Prostate gland (tissue), 2 donors: ENCODE data around the gene STK36. TPM values are rescaled to one million over a fixed set of nuclear protein-coding genes. Genes with fewer than 3 reads are reported as not detected.

ENCODE experiments used
- DNase-seq: peaks from one replicate; pipeline ENCODE4 v3.0.0-alpha.2; 2019; ENCODE audit warnings: low spot score
- H3K27ac ChIP-seq, 2 donors: fragments of 200-600 bp; sonication (generic); 2 replicates each; pipeline ENCODE4 v1.5.1; 2017 to 2019
- H3K27me3 ChIP-seq: fragments of 200-600 bp; sonication (generic); replicated peaks from 2 replicates; pipeline ENCODE4 v1.5.1; 2019; ENCODE audit not compliant: insufficient read depth
- H3K36me3 ChIP-seq, 2 donors: fragments of 200-600 bp; sonication (generic); 1 replicate in 1 of 2; 2 replicates in 1 of 2; pipeline versions ENCODE4 v1.5.1 to v1.8.1; 2017 to 2019
- H3K4me1 ChIP-seq: fragments of 200-600 bp; sonication (generic); replicated peaks from 2 replicates; pipeline ENCODE4 v1.5.1; 2019
- H3K4me3 ChIP-seq, 2 donors: fragments of 200-600 bp; sonication (generic); 2 replicates each; pipeline ENCODE4 v1.5.1; 2017 to 2019
- H3K9me3 ChIP-seq: fragments of 200-600 bp; sonication (generic); 2 replicates; pipeline ENCODE4 v1.5.1; 2017
- POLR2A ChIP-seq: fragments of 450-650 bp; IDR thresholded peaks from one replicate; pipeline ENCODE4 v1.6.1; 2016; ENCODE audit warnings: antibody characterized with exemption, mild to moderate bottlenecking
- POLR2AphosphoS5 ChIP-seq: sonication (generic); formaldehyde crosslinking; IDR thresholded peaks from one replicate; pipeline ENCODE4 v1.6.1; 2017; ENCODE audit warnings: antibody characterized with exemption
- WGBS: methylation state at CpG from one replicate; pipeline ENCODE4 v1.1.5; 2018; 5-methylcytosine and 5-hydroxymethylcytosine counted together
- intact Hi-C: fragments of 100-400 bp; cut with DNase I; formaldehyde crosslinking; loops from one replicate; pipeline ENCODE4 v1.14.2; 2022
- total RNA-seq, 2 donors: library from RNA; depleted of rRNA; stranded (reverse); fragments of >200 nt; gene quantifications; one replicate each; pipeline ENCODE4 v1.1.0, GENCODE V29; 2016
- TF ChIP-seq, protein P1 (sequence below), 4 experiments: fragments of 200-600 bp in 2 of 4; fragments of 450-650 bp in 2 of 4; sonication (generic) in 2 of 4; IDR thresholded peaks; 1 replicate in 3 of 4; 2 replicates in 1 of 4; pipeline ENCODE4 v1.5.1; 2016 to 2019; ENCODE audit warnings: antibody characterized with exemption in 4 of 4, mild to moderate bottlenecking in 2 of 4, moderate library complexity in 2 of 4

The STK36 gene
- total RNA-seq, 2 donors from 2014 or later, result 22.0 to 90.9 TPM

DNA sequence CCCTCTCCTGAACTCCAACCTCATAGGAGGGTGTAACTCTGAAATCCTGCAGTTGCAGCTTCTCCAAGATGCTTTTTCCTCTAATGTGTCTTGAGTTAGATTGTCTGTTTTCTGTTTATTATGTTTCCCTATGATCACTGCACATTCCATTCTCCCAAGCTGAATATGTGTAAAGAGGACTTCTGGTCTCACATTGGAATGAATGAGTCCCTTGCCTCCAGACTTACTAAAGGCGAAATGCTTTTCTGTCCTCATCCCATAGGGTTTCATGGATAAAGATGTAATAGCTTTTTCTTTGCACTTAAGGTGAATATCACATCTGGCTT lies 74.5 kb downstream of the STK36 start:
- H3K4me3 ChIP-seq, result no peak overlapping the region
- H3K4me1 ChIP-seq, result no peaks in the 10 kb centered on the region
- peaks cover 4 to 6% of the 10 kb centered on the region in 2 donors for H3K36me3 ChIP-seq
- no peaks in the 10 kb centered on the region for H3K9me3 ChIP-seq
- intact Hi-C loops, result no loop called here
- no peaks in the 10 kb centered on the region for H3K27me3 ChIP-seq
- no peak for TF ChIP-seq POLR2A
- TF ChIP-seq, protein P1, sequence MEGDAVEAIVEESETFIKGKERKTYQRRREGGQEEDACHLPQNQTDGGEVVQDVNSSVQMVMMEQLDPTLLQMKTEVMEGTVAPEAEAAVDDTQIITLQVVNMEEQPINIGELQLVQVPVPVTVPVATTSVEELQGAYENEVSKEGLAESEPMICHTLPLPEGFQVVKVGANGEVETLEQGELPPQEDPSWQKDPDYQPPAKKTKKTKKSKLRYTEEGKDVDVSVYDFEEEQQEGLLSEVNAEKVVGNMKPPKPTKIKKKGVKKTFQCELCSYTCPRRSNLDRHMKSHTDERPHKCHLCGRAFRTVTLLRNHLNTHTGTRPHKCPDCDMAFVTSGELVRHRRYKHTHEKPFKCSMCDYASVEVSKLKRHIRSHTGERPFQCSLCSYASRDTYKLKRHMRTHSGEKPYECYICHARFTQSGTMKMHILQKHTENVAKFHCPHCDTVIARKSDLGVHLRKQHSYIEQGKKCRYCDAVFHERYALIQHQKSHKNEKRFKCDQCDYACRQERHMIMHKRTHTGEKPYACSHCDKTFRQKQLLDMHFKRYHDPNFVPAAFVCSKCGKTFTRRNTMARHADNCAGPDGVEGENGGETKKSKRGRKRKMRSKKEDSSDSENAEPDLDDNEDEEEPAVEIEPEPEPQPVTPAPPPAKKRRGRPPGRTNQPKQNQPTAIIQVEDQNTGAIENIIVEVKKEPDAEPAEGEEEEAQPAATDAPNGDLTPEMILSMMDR (IDR thresholded peaks at IDR 0.05), result no peak
- TF ChIP-seq POLR2AphosphoS5, result no peak
- no peak for DNase-seq
- WGBS, result 96% methylated on average over 1 of the region's 1 CpG
- peak overlapping the region in 1 of 2 donors; percentile 52 for H3K27ac ChIP-seq

- Histone ChIP-seq H3K9me3 (no peaks in the 10 kb centered on the region), H3K36me3 (peaks cover 4 to 6% of the 10 kb centered on the region in 2 donors), H3K4me3 (no peak overlapping the region), H3K27ac (no peak overlapping the region), H3K27me3 (no peaks in the 10 kb centered on the region), H3K4me1 (no peaks in the 10 kb centered on the region)
- 93% methylated on average over 10 of the region's 10 CpGs for WGBS
- TF ChIP-seq, protein P1 (IDR thresholded peaks at IDR 0.05), result no peak
- no peak for TF ChIP-seq POLR2AphosphoS5
- no peak for TF ChIP-seq POLR2A
- DNase-seq, result no peak
- intact Hi-C loops, result no loop called here
Measured at GRCh38 chr2:218746960-218747359, 75.1 kb downstream of the STK36 start.

DNA sequence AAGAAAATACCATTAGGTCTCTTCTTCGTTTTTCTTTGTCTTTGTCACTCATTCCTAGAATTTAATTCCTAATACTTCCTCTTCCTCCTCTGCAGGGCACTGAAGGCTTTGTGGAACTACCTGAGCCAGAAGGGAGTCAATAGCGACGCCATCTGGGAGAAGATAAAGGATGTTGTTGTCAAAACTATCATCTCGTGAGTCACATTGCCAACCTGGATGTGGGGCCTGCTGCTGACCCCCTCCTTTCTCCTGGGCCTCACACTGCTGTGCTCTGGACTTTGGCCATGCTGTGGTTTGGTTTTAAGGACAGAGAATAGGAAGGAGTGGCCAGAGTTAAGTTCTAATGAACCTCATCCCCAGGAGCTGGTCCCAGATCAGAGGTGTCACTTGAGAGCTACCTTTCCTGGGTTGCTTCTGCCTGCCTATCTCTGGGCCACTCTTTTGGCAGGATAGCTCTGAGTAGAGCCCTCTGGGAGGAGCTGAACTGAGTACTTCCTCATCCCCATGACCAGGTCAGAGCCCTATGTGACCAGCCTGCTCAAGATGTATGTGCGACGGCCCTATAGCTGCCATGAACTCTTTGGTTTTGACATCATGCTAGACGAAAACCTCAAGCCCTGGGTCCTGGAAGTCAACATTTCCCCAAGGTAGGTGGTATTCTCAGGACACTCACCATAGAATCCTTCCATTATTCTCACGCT lies 77.0 kb downstream of the STK36 start:
- no peak for TF ChIP-seq POLR2AphosphoS5
- TF ChIP-seq POLR2A, result no peak
- TF ChIP-seq, protein P1 (IDR thresholded peaks at IDR 0.05), result no peak
- Histone ChIP-seq H3K27ac (no peak overlapping the region), H3K36me3 (peaks cover 4 to 6% of the 10 kb centered on the region in 2 donors), H3K4me3 (no peak overlapping the region), H3K9me3 (no peaks in the 10 kb centered on the region), H3K4me1 (no peaks in the 10 kb centered on the region), H3K27me3 (no peaks in the 10 kb centered on the region)
- 95% methylated on average over 8 of the region's 8 CpGs for WGBS
- intact Hi-C loops, result no loop called here
- DNase-seq, result no peak

Other genes with a start within 250 kb of the STK36 start
- gene USP37, start 103.7 kb upstream of the STK36 start, total RNA-seq, result 10 to 100 TPM; 12.3 to 31.9 TPM
- gene CNOT9, start 103.2 kb upstream of the STK36 start, total RNA-seq, result 10 to 100 TPM; 31.7 to 77.6 TPM
- gene PLCD4, start 64.2 kb upstream of the STK36 start, total RNA-seq, result 1 to 10 TPM; 1.1 to 2.7 TPM
- gene ZNF142, start 12.5 kb upstream of the STK36 start, total RNA-seq, result 10 to 100 TPM; 25.5 to 34.7 TPM
- gene BCS1L, start 12.4 kb upstream of the STK36 start, total RNA-seq, result 10 to 100 TPM; 40.3 to 42.9 TPM
- 10 to 100 TPM; 20.0 to 32.5 TPM for gene RNF25, start 84 bp upstream of the STK36 start, total RNA-seq
- 10 to 100 TPM; 21.1 to 63.8 TPM for gene TTLL4, start 38.7 kb downstream of the STK36 start, total RNA-seq
- 10 to 100 TPM; 97.7 to 98.3 TPM for gene CYP27A1, start 110.1 kb downstream of the STK36 start, total RNA-seq
- gene PRKAG3, start 159.7 kb downstream of the STK36 start, total RNA-seq, result under 1 TPM in 1 of 2 donors, not detected in 1; 0.14 TPM
- 10 to 100 TPM in 1 of 2 donors, 1 to 10 TPM in 1; 8.0 to 56.5 TPM for gene WNT6, start 187.7 kb downstream of the STK36 start, total RNA-seq
- gene WNT10A, start 208.8 kb downstream of the STK36 start, total RNA-seq, result 1 to 10 TPM; 3.6 to 4.3 TPM